Psoas muscle (tissue), 8 donors: ENCODE results near the gene CA11. TPM values are rescaled to one million over a fixed set of nuclear protein-coding genes. Genes with fewer than 3 reads are reported as not detected.

Source experiments
- ATAC-seq, 4 donors: fragments of 200-7000 bp; cut with Tn5 transposase; one replicate each; pipeline ENCODE4 v1.9.1; 2020; ENCODE audit warnings: moderate library complexity in 3 of 4, mild to moderate bottlenecking in 2 of 4
- DNase-seq, 2 donors: peaks; one replicate each; pipeline ENCODE4 v3.0.0-alpha.2; 2020
- H3K27ac ChIP-seq: fragments of 200-600 bp; one replicate; pipeline ENCODE4 v1.8.0; 2022
- H3K27me3 ChIP-seq, 3 donors: fragments of 200-600 bp in 1 of 3; one replicate each; pipeline versions ENCODE4 v1.6.1 to v1.8.0; 2013 to 2022; ENCODE audit warnings: low read length in 2 of 3, mild to moderate bottlenecking in 2 of 3, moderate library complexity in 1 of 3; ENCODE audit not compliant: insufficient read depth in 3 of 3
- H3K36me3 ChIP-seq, 2 donors: fragments of 200-600 bp in 1 of 2; one replicate each; pipeline versions ENCODE4 v1.6.1 to v1.8.0; 2013 to 2022; ENCODE audit warnings: low read depth in 1 of 2, mild to moderate bottlenecking in 1 of 2, moderate library complexity in 1 of 2; ENCODE audit not compliant: insufficient read depth in 1 of 2
- H3K4me1 ChIP-seq: fragments of 200-600 bp; one replicate; pipeline ENCODE4 v1.8.0; 2022
- H3K4me3 ChIP-seq: fragments of 200-600 bp; one replicate; pipeline ENCODE4 v1.8.0; 2022; ENCODE audit warnings: mild to moderate bottlenecking
- H3K9me3 ChIP-seq: fragments of 200-600 bp; one replicate; pipeline ENCODE4 v1.8.0; 2022
- CTCF ChIP-seq: fragments of 200-600 bp; IDR thresholded peaks from one replicate; pipeline ENCODE4 v1.8.0; 2022; ENCODE audit warnings: antibody characterized with exemption
- WGBS, 3 donors: extraction: QIAGEN DNeasy Blood & Tissue Kit; methylation state at CpG; one replicate each; pipeline versions ENCODE4 v1.1.6 to v1.1.7; 2013; 5-methylcytosine and 5-hydroxymethylcytosine counted together
- intact Hi-C, 2 donors: fragments of 100-400 bp; cut with DNase I; formaldehyde crosslinking; loops; one replicate each; pipeline versions ENCODE4 v1.11.0 to v1.14.2; 2022
- polyA plus RNA-seq, 3 donors: library from polyadenylated mRNA; stranded (reverse); fragments of 200-250 nt; gene quantifications; one replicate each; pipeline ENCODE4 v1.2.3, GENCODE V29; 2013
- total RNA-seq, 4 donors: library from RNA; stranded (reverse); fragmentation: NEBNext Ultra II Directional in 2 of 4; extraction: Animal tissue kit (Norgen Biotek cat#: 25700) in 2 of 4; gene quantifications; one replicate each; pipeline versions ENCODE4 v1.2.1 to v1.2.4, GENCODE V29; 2021 to 2023
- donor health status: healthy with polysubstance abuse.
- donor health status: DM: no; HTN: no; CAD: no; lungs with moderate emphysema.
- donor health status: Bipolar disorder and iron deficiency.
- donor health status: healthy.
- donor health status: DM: yes; HTN: yes; CAD: no.
- donor health status: DM: no; HTN: no; CAD: no.
- donor health status: DM: no; HTN: no; CAD: no.
- donor health status: DM: yes; HTN: yes; CAD: no.

The CA11 gene
- total and polyA plus RNA-seq, 7 donors = 2.3 to 10.6 (median 8.6) TPM

- ATAC-seq (no peak), DNase-seq (no peak)
- no peaks in the 10 kb centered on the region for H3K27me3 ChIP-seq
- intact Hi-C loops = loop anchor here (10.0 kb wide), 2 partner anchors 164 to 174 kb away; partner anchors contain the start of gene HSD17B14 (in 1 of the 2)
- H3K4me3 ChIP-seq = no peak overlapping the region
- WGBS, 3 donors = 73 to 79% (median 75%) methylated on average over 20 to 21 of the region's 21 CpGs
- H3K36me3 ChIP-seq = no peaks in the 10 kb centered on the region
- H3K27ac ChIP-seq = no peak overlapping the region
- H3K9me3 ChIP-seq = no peaks in the 10 kb centered on the region
- peaks cover 9% of the 10 kb centered on the region for H3K4me1 ChIP-seq
- TF ChIP-seq CTCF = no peak
Measured at GRCh38 chr19:48670699-48671445, 24.9 kb upstream of the CA11 start.

- DNase-seq = no peak
- H3K9me3 ChIP-seq = no peaks in the 10 kb centered on the region
- H3K27ac ChIP-seq = no peak overlapping the region
- H3K27me3 ChIP-seq = no peaks in the 10 kb centered on the region
- peaks cover 2% of the 10 kb centered on the region for H3K4me1 ChIP-seq
- no peak overlapping the region for H3K4me3 ChIP-seq
- no peak for TF ChIP-seq CTCF
- 60 to 80% (median 64%) methylated on average over 21 to 26 of the region's 26 CpGs for WGBS, 3 donors
- intact Hi-C loops = loop anchor here (10.0 kb wide), 2 partner anchors 165 to 175 kb away; partner anchors contain the start of gene HSD17B14 (in 1 of the 2)
- ATAC-seq = no peak
- no peaks in the 10 kb centered on the region for H3K36me3 ChIP-seq
Measured at GRCh38 chr19:48669903-48670668, 24.1 kb upstream of the CA11 start.

GRCh38 chr19:48668761-48669160, 22.8 kb upstream of the CA11 start:
- WGBS, 3 donors = 95 to 97% (median 95%) methylated on average over 2 of the region's 2 CpGs
- intact Hi-C loops = no loop called here
- no peak overlapping the region for H3K4me3 ChIP-seq

GRCh38 chr19:48668332-48668731, 22.3 kb upstream of the CA11 start:
- 36 to 59% (median 53%) methylated on average over 3 of the region's 3 CpGs for WGBS, 3 donors
- Histone ChIP-seq H3K4me3 (no peak overlapping the region), H3K36me3 (no peaks in the 10 kb centered on the region), H3K9me3 (no peaks in the 10 kb centered on the region), H3K27me3 (no peaks in the 10 kb centered on the region), H3K27ac (no peak overlapping the region), H3K4me1 (no peaks in the 10 kb centered on the region)
- no peak for TF ChIP-seq CTCF
- intact Hi-C loops = no loop called here
- ATAC-seq = no peak
- DNase-seq = no peak

More at GRCh38 chr19:48668761-48669160, 22.8 kb upstream of the CA11 start:
- no peak for ATAC-seq
- Histone ChIP-seq H3K4me1 (no peaks in the 10 kb centered on the region), H3K27me3 (no peaks in the 10 kb centered on the region), H3K27ac (no peak overlapping the region), H3K36me3 (no peaks in the 10 kb centered on the region), H3K9me3 (no peaks in the 10 kb centered on the region)
- no peak for TF ChIP-seq CTCF
- no peak for DNase-seq
